ENCODE results near the gene CELF5. TPM values are rescaled to one million over a fixed set of nuclear protein-coding genes. Genes with fewer than 3 reads are reported as not detected.
"Not testable (repeated sequence)": the region's sequence is repeated elsewhere in the genome, so short reads cannot be mapped to it uniquely, and the experiment has no call there.

CELF5 gene
- total RNA-seq, 1 donor from 2014 or later = 2.3 TPM

DNA sequence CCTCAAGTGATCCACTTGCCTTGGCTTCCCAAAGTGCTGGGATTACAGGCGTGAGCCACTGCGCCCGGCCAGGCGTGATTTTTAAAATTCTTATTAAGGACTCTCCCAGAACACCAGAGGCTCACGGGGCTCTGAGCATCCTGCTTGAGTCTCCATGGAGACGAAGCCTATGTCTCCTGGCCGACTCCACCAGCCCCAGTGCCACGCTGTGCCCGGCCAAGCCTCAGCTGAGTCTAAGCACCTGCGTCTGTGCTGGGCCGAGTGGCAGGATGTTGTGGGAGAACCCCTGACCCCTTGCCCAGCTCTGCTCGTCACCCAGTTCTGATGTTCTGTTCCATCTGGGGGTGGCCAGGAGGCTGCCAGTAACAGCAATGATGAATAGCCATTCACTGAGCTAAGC, 3.9 kb upstream of the CELF5 start:
- Mint-ChIP-seq H3K36me3 (ENCODE audit: low read depth) (no peaks in the 10 kb centered on the region), H3K27me3 (ENCODE audit: low read depth) (peaks cover 22% of the 10 kb centered on the region), H3K27ac (ENCODE audit: unreplicated experiment) (no peak overlapping the region), H3K4me3 (no peak overlapping the region), H3K9me3 (no peaks in the 10 kb centered on the region), H3K4me1 (no peaks in the 10 kb centered on the region)
- no peak for DNase-seq (ENCODE audit: low read depth, low spot score)
- TF ChIP-seq, protein P1, sequence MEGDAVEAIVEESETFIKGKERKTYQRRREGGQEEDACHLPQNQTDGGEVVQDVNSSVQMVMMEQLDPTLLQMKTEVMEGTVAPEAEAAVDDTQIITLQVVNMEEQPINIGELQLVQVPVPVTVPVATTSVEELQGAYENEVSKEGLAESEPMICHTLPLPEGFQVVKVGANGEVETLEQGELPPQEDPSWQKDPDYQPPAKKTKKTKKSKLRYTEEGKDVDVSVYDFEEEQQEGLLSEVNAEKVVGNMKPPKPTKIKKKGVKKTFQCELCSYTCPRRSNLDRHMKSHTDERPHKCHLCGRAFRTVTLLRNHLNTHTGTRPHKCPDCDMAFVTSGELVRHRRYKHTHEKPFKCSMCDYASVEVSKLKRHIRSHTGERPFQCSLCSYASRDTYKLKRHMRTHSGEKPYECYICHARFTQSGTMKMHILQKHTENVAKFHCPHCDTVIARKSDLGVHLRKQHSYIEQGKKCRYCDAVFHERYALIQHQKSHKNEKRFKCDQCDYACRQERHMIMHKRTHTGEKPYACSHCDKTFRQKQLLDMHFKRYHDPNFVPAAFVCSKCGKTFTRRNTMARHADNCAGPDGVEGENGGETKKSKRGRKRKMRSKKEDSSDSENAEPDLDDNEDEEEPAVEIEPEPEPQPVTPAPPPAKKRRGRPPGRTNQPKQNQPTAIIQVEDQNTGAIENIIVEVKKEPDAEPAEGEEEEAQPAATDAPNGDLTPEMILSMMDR (conservative IDR thresholded peaks at IDR 0.05) = no peak

DNA sequence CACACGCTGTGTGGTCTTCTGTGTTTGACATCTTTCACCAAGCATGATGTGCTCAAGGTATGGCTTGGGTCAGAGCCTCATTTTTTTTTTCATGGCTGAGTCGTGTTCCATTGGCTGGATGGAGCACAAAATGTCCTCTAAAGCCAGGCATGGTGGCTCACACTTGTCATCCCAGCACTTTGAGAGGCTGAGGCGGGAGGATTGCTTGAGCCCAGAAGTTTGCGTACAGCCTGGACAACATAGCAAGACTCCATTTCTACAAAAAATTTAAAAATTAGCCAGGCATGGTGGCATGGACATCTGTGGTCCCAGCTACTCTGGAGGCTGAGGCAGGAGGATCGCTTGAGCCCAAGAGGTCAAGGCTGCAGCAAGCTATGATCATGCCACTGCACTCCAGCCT, 2.9 kb upstream of the CELF5 start:
- H3K4me1 Mint-ChIP-seq; H3K27ac Mint-ChIP-seq (ENCODE audit: unreplicated experiment); DNase-seq (ENCODE audit: low read depth, low spot score); H3K4me3 Mint-ChIP-seq; H3K36me3 Mint-ChIP-seq (ENCODE audit: low read depth); H3K9me3 Mint-ChIP-seq: not testable (repeated sequence)
- peaks cover 32% of the 10 kb centered on the region for H3K27me3 Mint-ChIP-seq (ENCODE audit: low read depth)

- DNase-seq (ENCODE audit: low read depth, low spot score) = no peak
- Mint-ChIP-seq H3K36me3 (ENCODE audit: low read depth) (no peaks in the 10 kb centered on the region), H3K4me1 (no peaks in the 10 kb centered on the region), H3K9me3 (no peaks in the 10 kb centered on the region), H3K4me3 (no peak overlapping the region), H3K27ac (ENCODE audit: unreplicated experiment) (no peak overlapping the region), H3K27me3 (ENCODE audit: low read depth) (peaks cover 41% of the 10 kb centered on the region)
- TF ChIP-seq, protein P1 (conservative IDR thresholded peaks at IDR 0.05) = no peak
Observed at GRCh38 chr19:3222709-3223108, 1.8 kb upstream of the CELF5 start.

- no peak for DNase-seq (ENCODE audit: low read depth, low spot score)
- Mint-ChIP-seq H3K9me3 (no peaks in the 10 kb centered on the region), H3K27ac (ENCODE audit: unreplicated experiment) (no peak overlapping the region), H3K4me3 (no peak overlapping the region), H3K36me3 (ENCODE audit: low read depth) (no peaks in the 10 kb centered on the region), H3K27me3 (ENCODE audit: low read depth) (peaks cover 41% of the 10 kb centered on the region), H3K4me1 (no peaks in the 10 kb centered on the region)
- TF ChIP-seq, protein P1 (conservative IDR thresholded peaks at IDR 0.05) = no peak
Observed at GRCh38 chr19:3225169-3225485, 666 bp downstream of the CELF5 start.

DNA sequence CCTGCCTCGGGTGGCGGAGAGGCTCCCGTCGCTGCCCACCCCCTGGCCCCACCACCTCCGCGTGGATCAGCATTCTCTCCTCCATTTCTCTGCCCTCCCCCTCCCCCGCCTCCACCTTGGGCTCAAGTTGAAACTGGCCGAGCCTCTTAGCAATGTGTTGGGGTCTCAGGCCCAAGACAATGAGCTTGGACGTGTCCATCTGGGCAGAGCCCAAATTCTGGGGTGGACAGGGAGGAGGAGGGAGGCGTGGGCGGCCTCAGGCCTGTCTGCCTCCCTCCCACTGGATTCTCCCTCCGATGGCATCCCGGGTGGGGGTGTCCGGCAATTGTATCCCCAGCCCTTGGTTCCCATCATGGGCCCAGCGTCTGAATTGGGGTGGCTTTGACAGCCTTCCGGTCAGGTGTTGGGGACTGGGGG, 1.2 kb downstream of the CELF5 start:
- Mint-ChIP-seq H3K4me1 (no peaks in the 10 kb centered on the region), H3K4me3 (no peak overlapping the region), H3K27me3 (ENCODE audit: low read depth) (peaks cover 40% of the 10 kb centered on the region), H3K27ac (ENCODE audit: unreplicated experiment) (no peak overlapping the region), H3K9me3 (no peaks in the 10 kb centered on the region), H3K36me3 (ENCODE audit: low read depth) (no peaks in the 10 kb centered on the region)
- no peak for DNase-seq (ENCODE audit: low read depth, low spot score)
- TF ChIP-seq, protein P1 (conservative IDR thresholded peaks at IDR 0.05) = no peak

- Mint-ChIP-seq H3K4me1 (no peaks in the 10 kb centered on the region), H3K4me3 (no peak overlapping the region), H3K36me3 (ENCODE audit: low read depth) (no peaks in the 10 kb centered on the region), H3K9me3 (no peaks in the 10 kb centered on the region), H3K27ac (ENCODE audit: unreplicated experiment) (no peak overlapping the region), H3K27me3 (ENCODE audit: low read depth) (peaks cover 42% of the 10 kb centered on the region)
- DNase-seq (ENCODE audit: low read depth, low spot score) = no peak
- TF ChIP-seq, protein P1 (conservative IDR thresholded peaks at IDR 0.05) = no peak
Observed at GRCh38 chr19:3227054-3227626, 2.7 kb downstream of the CELF5 start.
